ENCODE measurements around the gene GGN. TPM values are rescaled to one million over a fixed set of nuclear protein-coding genes. Genes with fewer than 3 reads are reported as not detected.
"Not testable (repeated sequence)": the region's sequence is repeated elsewhere in the genome, so short reads cannot be mapped to it uniquely, and the experiment has no call there.

Gene GGN
- total RNA-seq, 1 donor from 2014 or later, result 3.3 TPM

DNA sequence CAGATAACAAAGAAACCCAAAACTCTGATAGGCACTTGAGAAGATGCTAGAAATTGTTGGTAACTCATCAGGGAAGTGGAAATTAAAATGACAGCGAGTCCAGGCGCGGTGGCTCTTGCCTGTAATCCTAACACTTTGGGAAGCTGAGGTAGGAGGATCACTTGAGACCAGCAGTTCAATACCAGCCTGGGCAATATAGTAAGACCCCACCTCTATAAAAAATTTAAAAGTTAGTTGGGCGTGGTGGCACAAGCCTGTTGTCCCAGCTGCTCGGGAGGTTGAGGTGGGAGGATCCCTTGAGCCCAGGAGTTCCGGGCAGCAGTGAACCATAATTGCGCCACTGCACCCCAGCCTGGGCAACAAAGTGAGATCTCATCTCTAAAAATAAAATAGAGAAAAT lies 43.1 kb upstream of the GGN start:
- TF ChIP-seq, protein P1, sequence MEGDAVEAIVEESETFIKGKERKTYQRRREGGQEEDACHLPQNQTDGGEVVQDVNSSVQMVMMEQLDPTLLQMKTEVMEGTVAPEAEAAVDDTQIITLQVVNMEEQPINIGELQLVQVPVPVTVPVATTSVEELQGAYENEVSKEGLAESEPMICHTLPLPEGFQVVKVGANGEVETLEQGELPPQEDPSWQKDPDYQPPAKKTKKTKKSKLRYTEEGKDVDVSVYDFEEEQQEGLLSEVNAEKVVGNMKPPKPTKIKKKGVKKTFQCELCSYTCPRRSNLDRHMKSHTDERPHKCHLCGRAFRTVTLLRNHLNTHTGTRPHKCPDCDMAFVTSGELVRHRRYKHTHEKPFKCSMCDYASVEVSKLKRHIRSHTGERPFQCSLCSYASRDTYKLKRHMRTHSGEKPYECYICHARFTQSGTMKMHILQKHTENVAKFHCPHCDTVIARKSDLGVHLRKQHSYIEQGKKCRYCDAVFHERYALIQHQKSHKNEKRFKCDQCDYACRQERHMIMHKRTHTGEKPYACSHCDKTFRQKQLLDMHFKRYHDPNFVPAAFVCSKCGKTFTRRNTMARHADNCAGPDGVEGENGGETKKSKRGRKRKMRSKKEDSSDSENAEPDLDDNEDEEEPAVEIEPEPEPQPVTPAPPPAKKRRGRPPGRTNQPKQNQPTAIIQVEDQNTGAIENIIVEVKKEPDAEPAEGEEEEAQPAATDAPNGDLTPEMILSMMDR (IDR thresholded peaks at IDR 0.05; ENCODE audit: unreplicated experiment), result no peak
- Mint-ChIP-seq H3K36me3 (ENCODE audit: insufficient read depth) (no peaks in the 10 kb centered on the region), H3K4me1 (ENCODE audit: low read depth) (peaks cover 3% of the 10 kb centered on the region), H3K4me3 (ENCODE audit: low read depth) (no peak overlapping the region), H3K27ac (no peak overlapping the region), H3K27me3 (peaks cover 38% of the 10 kb centered on the region), H3K9me3 (ENCODE audit: low read depth) (no peaks in the 10 kb centered on the region)
- DNase-seq (ENCODE audit: low spot score, unreplicated experiment), result no peak

DNA sequence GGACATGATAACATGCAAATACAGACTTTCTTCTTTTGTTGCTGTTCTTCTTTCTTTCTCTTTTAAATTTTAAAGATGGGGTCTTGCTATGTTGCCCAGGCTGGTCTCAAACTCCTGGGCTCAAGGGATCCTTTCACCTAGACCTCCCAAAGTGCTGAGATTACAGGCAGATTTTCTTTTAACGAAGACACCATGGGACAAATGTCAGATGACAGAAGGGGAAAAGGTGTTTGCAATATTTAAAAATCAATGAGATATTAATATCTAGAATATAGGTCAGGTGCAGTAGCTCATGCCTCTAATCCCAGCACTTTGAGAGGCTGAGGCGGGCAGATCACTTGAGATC lies 42.0 kb upstream of the GGN start:
- Mint-ChIP-seq H3K36me3 (ENCODE audit: insufficient read depth) (no peaks in the 10 kb centered on the region), H3K27me3 (peaks cover 38% of the 10 kb centered on the region), H3K27ac (no peak overlapping the region), H3K4me1 (ENCODE audit: low read depth) (peaks cover 3% of the 10 kb centered on the region), H3K4me3 (ENCODE audit: low read depth) (no peak overlapping the region), H3K9me3 (ENCODE audit: low read depth) (no peaks in the 10 kb centered on the region)
- no peak for DNase-seq (ENCODE audit: low spot score, unreplicated experiment)
- TF ChIP-seq, protein P1 (IDR thresholded peaks at IDR 0.05; ENCODE audit: unreplicated experiment), result no peak

DNA sequence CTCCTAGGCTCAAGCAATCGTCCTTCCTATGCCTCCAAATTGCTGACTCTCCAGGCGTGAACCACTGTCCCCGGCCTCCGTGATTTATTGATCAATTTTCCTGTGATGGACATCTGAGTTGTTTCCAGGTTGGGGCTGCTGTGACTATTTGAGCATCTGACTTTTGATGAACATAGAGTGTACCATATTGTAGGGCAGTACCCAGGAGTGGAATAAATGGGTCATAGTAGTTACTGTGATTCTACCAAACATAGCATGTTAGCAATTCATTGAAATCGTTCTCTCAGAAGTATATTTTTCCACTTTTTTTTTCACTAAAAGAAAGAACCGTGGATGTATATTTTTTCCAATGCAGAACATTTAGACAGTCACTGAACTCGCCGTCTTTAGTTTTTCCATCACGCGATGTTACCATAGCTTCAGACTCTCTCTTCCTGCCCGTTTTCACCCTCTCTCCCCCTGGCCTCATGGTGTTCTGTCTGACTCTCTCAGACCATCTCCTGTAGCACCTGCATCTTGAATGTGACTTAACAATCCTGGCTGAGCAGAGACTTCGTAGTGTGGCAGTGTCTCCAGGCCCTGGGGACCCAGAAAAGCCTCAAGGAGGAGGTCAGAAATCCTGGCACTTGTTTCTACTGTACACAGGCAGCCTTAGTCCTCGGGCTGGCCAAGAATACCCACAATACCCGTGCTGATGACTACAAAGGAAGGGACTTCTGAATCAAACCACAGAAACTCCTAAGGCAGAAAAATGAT lies 41.4 kb upstream of the GGN start:
- Mint-ChIP-seq H3K27me3 (peaks cover 35% of the 10 kb centered on the region), H3K27ac (no peak overlapping the region), H3K4me3 (ENCODE audit: low read depth) (no peak overlapping the region), H3K36me3 (ENCODE audit: insufficient read depth) (no peaks in the 10 kb centered on the region), H3K4me1 (ENCODE audit: low read depth) (peaks cover under 1% of the 10 kb centered on the region), H3K9me3 (ENCODE audit: low read depth) (no peaks in the 10 kb centered on the region)
- DNase-seq (ENCODE audit: low spot score, unreplicated experiment), result no peak
- TF ChIP-seq, protein P1 (IDR thresholded peaks at IDR 0.05; ENCODE audit: unreplicated experiment), result no peak

DNA sequence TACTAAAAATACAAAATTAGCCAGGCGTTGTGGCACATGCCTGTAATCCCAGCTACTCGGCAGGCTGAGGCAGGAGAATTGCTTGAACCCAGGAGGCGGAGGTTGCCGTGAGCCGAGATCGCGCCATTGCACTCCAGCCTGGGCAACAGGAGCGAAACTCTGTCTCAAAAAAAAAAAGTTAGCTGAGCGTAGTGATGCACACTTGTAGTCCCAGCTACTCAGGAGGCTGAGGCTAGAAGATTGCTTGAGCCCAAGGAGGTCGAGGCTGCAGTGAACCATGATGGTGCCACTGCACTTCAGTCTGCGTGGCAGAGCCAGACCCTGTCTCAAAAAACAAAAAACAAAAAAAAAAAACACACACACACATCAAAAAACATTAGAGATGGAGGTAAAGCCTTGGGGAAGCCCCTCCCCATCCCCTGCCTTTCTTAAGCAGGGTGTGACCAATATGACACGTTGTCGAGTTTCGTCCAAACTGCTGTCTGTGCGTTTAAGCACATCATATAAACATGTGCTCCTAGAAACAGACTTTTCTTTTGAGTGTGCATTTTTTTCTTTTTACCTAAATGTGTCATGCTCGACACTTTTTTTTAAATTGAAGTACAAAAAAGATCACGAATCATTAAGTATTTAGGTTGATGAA lies 39.3 kb upstream of the GGN start:
- H3K27me3 Mint-ChIP-seq, result peaks cover 25% of the 10 kb centered on the region
- not testable (repeated sequence) for H3K27ac Mint-ChIP-seq; H3K4me1 Mint-ChIP-seq (ENCODE audit: low read depth); H3K9me3 Mint-ChIP-seq (ENCODE audit: low read depth); H3K4me3 Mint-ChIP-seq (ENCODE audit: low read depth); DNase-seq (ENCODE audit: low spot score, unreplicated experiment); H3K36me3 Mint-ChIP-seq (ENCODE audit: insufficient read depth)

DNA sequence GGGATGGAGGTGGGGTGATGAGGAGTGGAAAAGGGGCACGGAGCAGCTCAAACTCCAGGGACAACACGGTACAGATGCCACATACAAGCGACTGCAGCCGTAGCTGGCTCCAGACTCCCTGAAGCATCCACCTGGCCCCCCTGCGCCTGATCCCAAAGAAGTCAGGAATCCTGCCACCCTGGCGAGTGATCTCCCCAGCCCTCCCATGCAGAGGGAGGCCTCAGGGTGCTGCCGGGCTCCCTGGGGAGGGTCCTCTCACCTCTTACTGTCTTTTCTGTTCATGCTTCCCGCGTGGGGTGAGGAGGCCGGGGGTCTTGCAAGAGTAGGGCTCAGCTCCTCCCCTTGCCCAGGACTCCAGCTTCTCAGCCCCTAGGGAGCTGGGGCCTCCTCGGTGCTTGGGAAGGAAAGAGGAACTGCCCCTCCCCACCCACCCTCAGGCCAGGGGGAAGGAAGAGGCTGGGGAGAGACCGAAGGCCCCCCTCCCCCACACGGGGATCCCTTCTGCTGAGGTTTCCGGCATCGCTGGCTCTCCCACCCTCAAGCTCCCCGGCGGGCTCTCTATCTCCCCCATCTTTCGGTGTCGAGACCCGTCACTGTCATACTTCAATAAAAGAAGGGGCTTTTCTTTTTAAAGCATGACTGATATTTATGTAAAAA lies 38.1 kb upstream of the GGN start, which contains the start of gene RASGRP4:
Gene RASGRP4, minus strand, starts transcription at position 410 of the 657 bp plus-strand sequence. Its CDS starts 128 bp downstream, at position 282.
- no peaks in the 10 kb centered on the region for H3K36me3 Mint-ChIP-seq (ENCODE audit: insufficient read depth)
- H3K9me3 Mint-ChIP-seq (ENCODE audit: low read depth), result no peaks in the 10 kb centered on the region
- TF ChIP-seq, protein P1 (IDR thresholded peaks at IDR 0.05; ENCODE audit: unreplicated experiment), result no peak
- no peaks in the 10 kb centered on the region for H3K4me1 Mint-ChIP-seq (ENCODE audit: low read depth)
- peaks cover 29% of the 10 kb centered on the region for H3K27me3 Mint-ChIP-seq
- H3K27ac Mint-ChIP-seq, result no peak within 1 kb of the TSS
- H3K4me3 Mint-ChIP-seq (ENCODE audit: low read depth), result no peak within 1 kb of the TSS
- DNase-seq (ENCODE audit: low spot score, unreplicated experiment), result no peak
